Omental fat pad (tissue), 4 donors: Measurements from ENCODE around the gene RAI1. TPM values are rescaled to one million over a fixed set of nuclear protein-coding genes. Genes with fewer than 3 reads are reported as not detected.

Experiments
- ATAC-seq: fragments of 150-250 bp; one replicate; pipeline ENCODE4 v1.9.1; 2016; ENCODE audit warnings: mild to moderate bottlenecking, moderate library complexity; ENCODE audit not compliant: low FRiP score
- DNase-seq: peaks from one replicate; pipeline ENCODE4 v3.0.0-alpha.2; 2019; ENCODE audit warnings: low spot score
- total RNA-seq, 4 donors: library from RNA; depleted of rRNA; stranded (reverse); fragments of >200 nt; gene quantifications; one replicate each; pipeline ENCODE4 v1.1.0, GENCODE V29; 2016
- TF ChIP-seq, protein P1 (sequence below), 3 donors: fragments of 450-650 bp; IDR thresholded peaks; one replicate each; pipeline ENCODE4 v1.5.1; 2016 to 2017; ENCODE audit warnings: antibody characterized with exemption in 3 of 3, mild to moderate bottlenecking in 3 of 3, moderate library complexity in 2 of 3

Gene RAI1
- total RNA-seq, 4 donors from 2014 or later = 6.7 to 30.6 (median 8.5) TPM

DNA sequence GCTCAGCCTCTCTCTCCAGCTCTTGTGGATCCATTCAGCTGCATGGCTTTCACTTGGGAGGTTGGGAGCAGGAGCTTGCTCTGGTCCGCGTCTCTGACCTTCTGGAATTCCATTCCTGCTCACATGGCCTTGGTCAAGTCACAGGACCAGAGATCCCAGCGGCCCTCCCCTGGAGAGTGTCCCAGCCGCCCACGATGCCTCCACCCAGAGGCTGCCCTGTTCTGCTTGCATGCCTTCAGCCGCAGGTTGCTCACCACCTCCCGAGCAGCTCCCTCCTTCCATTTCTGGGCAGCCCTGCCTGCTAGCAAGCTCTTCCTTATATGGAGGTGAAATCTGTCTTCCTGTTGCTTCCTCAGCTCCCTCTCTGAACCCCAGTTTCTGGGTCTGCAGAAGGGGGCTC is 32.6 kb downstream of the RAI1 start:
- TF ChIP-seq, protein P1, sequence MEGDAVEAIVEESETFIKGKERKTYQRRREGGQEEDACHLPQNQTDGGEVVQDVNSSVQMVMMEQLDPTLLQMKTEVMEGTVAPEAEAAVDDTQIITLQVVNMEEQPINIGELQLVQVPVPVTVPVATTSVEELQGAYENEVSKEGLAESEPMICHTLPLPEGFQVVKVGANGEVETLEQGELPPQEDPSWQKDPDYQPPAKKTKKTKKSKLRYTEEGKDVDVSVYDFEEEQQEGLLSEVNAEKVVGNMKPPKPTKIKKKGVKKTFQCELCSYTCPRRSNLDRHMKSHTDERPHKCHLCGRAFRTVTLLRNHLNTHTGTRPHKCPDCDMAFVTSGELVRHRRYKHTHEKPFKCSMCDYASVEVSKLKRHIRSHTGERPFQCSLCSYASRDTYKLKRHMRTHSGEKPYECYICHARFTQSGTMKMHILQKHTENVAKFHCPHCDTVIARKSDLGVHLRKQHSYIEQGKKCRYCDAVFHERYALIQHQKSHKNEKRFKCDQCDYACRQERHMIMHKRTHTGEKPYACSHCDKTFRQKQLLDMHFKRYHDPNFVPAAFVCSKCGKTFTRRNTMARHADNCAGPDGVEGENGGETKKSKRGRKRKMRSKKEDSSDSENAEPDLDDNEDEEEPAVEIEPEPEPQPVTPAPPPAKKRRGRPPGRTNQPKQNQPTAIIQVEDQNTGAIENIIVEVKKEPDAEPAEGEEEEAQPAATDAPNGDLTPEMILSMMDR (IDR thresholded peaks at IDR 0.05) = no peak
- ATAC-seq = no peak
- DNase-seq = no peak

DNA sequence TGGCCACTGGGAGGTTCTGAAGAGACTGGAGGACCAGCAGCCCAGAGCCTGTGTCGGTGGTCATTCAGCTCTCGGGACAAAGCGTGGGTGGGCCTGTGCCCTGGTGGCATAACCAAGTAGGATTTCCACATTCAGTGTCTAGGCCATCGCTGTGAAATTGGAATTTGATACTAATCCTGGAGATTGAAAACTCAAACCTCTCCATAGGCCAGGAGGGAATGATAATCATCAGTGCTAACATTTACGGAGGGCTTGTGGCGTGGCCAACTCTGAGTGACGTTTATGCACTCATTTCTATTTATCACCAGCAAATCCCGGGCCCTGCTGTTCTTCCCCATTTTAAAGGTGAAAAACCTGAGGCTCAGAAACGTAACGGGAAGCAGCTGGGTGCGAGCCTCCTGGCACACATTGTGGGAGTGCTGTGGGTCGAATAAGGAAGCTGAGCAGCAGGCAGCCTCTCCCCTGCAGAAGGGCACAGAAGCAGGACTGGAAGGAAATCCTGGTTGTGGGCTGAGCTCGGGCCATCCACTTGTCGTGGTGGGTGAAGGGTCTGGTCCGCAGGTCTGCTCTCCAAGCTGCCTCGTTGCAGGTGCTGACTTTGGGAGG is 33.1 kb downstream of the RAI1 start:
- DNase-seq (no peak), ATAC-seq (no peak)
- TF ChIP-seq, protein P1 (IDR thresholded peaks at IDR 0.05) = no peak

DNA sequence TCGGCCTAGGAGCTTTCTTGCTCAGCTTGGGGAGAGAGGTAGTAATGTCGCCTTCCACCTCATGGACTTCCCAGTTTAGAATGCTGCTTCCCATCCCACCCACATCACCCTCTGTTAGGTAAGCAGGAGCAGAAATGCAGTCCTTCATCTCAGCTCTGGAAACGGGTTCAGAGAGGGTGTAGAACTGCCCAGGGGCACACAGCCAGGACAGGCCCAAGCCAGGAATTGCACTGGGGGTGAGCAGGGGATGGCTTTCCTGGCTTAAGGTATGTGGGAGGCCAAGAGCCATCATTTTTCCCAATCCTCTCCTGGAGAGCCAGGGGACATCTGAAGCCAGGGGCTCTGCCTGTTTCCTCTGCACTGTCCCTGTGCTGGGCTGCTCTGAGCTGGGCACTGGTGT is 33.6 kb downstream of the RAI1 start:
- no peak for ATAC-seq
- TF ChIP-seq, protein P1 (IDR thresholded peaks at IDR 0.05) = no peak
- no peak for DNase-seq

DNA sequence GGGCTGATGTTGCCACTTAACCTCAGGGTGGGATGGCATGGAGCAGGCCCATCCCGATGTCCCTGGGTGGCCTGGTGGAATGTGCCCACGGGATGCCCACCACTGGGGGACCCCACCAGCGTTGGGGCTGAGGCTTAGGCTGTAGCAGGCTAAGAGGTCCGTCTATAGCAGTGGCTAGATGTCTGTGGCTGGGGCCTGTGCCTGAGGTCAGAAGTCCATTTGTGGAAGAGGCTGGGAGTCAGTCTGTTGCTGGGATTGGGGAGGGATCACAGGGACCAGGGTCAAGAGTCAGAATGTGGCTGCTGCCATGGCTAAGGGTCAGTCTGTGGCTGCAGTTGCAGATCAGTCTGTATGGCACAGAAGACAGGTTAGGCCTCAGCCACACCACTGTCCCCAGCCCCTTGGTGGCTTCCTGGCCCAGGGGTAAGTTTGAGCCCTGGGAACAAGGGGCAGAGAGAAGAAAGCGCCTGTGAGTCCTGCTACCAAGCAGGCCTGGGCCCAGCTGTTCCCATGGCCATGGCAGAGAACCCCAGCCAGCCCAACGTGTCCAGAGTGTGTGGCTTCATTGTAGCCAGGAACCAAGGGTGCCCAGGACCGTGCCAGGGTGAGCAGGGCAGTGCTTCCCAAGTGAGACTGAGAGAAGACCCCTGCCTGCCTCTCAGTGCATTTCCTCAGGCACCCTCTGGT is 35.7 kb downstream of the RAI1 start:
- ATAC-seq (no peak), DNase-seq (no peak)
- TF ChIP-seq, protein P1 (IDR thresholded peaks at IDR 0.05) = no peak

DNA sequence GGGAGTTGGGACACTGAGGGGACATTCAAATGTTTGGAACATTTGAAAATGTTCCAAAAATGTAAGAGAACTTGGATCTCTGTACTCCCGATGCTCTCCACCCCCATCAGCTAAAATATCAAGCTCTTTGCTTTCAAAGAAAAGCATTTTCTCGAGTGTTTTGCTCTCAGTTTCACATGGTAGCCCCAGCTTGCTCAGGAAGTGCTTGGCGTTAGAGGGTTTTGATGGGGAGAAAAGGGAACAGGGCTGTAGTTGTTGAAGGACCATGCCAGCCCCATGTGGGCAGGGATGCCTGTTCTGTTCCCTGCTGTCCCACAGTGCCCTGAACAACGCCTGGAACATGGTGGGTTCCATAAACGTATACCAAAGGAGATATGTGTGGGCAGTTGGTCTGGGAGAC is 37.0 kb downstream of the RAI1 start:
- ATAC-seq (no peak), DNase-seq (no peak)
- TF ChIP-seq, protein P1 (IDR thresholded peaks at IDR 0.05) = no peak

DNA sequence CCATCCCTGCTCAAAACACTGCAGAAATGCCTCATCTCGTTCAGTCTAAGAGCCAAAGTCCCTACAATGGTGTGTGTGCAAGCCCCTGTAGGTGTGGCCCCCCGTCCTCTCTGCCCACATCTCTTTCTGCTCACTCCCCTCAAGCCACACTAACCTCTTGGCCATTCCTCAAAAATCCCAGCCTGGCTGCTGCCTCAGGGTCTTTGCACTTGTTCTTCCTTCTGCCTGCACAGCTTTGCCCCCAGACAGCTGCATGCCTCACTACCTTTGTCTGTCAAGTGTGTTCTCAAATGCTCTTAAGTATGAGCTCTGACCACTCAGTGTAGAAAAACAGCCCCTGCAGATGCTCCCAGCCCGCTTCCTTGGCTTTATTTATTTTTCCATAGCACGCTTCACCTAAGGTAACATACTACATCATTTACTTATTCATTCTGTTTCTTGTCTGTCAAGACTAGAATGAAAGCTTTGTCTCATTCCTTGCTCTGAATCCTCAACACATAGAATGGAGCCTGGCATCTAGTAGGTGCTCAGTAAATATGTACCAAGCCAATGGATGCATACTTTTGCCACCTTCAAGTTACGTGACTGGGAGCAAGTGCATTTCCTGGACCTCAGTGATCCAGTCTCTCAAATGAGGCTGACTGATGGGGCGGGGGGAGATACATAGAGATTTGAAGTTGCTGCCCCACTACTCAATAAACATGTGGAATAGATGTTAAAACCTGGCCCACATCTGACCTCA is 38.1 kb downstream of the RAI1 start:
- ATAC-seq (no peak), DNase-seq (no peak)
- TF ChIP-seq, protein P1 (IDR thresholded peaks at IDR 0.05) = no peak
